ENCODE measurements around the gene MEIS2.

GRCh38 chr15:37075777-37076176 lies 24.6 kb downstream of the MEIS2 start:
- no peak for TF ChIP-seq CTCF (IDR thresholded peaks at IDR 0.05)
- no peak for TF ChIP-seq POLR2A (IDR thresholded peaks at IDR 0.05)

Measured in Peyer's patch (tissue), 4 donors.